K562 (cell line): ENCODE data around the gene THOP1. TPM values are rescaled to one million over a fixed set of nuclear protein-coding genes. Genes with fewer than 3 reads are reported as not detected.
A peak's percentile ranks its signal among the peaks of the same experiment; 100 is the strongest.

Source experiments
- ATF2 ChIP-seq: sonication (generic); formaldehyde crosslinking; IDR thresholded peaks from 2 replicates; pipeline ENCODE4 v1.8.1; 2022; ENCODE audit warnings: missing genetic modification reagents
- CBX3 ChIP-seq, 2 experiments: IDR thresholded peaks; 1 replicate in 1 of 2; 2 replicates in 1 of 2; pipeline ENCODE4 v1.6.1; 2012; ENCODE audit warnings: inconsistent platforms in 2 of 2, low read length in 2 of 2, borderline replicate concordance in 1 of 2, control low read depth in 1 of 2
- DACH1 ChIP-seq: fragments of 450-650 bp; IDR thresholded peaks from 2 replicates; pipeline ENCODE4 v1.6.1; 2018; ENCODE audit not compliant: partially characterized antibody
- EHMT2 ChIP-seq: fragments of 450-650 bp; IDR thresholded peaks from 2 replicates; pipeline ENCODE4 v1.6.1; 2018; ENCODE audit warnings: antibody characterized with exemption
- MEIS2 ChIP-seq: fragments of 450-650 bp; IDR thresholded peaks from 2 replicates; pipeline ENCODE4 v1.6.1; 2014; ENCODE audit warnings: mild to moderate bottlenecking; ENCODE audit not compliant: partially characterized antibody
- NBN ChIP-seq: fragments of 450-650 bp; IDR thresholded peaks from 2 replicates; pipeline ENCODE4 v1.6.1; 2016; ENCODE audit warnings: low read depth, mild to moderate bottlenecking
- ZNF146 ChIP-seq: IDR thresholded peaks from one replicate; pipeline ENCODE4 v1.6.1; 2018; ENCODE audit warnings: missing compliant biosample characterization; ENCODE audit not compliant: unreplicated experiment
- ZNF280B ChIP-seq: fragments of 250-450 bp; sonication (Bioruptor Pico); IDR thresholded peaks from 2 replicates; pipeline ENCODE4 v1.5.1; 2021; ENCODE audit warnings: mild to moderate bottlenecking
- polyA plus RNA-seq, 8 experiments: library from polyadenylated mRNA; depleted of rRNA in 4 of 8; stranded (reverse) in 5 of 8; unstranded in 3 of 8; fragments of >200 nt; fragmentation: Nextera tagmentation in 2 of 8; fragmentation: Illumina TruSeq in 1 of 8; extraction: Ambion mirVana in 2 of 8; extraction: Trizol in 1 of 8; gene quantifications; 2 replicates each; pipeline versions ENCODE4 v1.2.1 to v1.2.3, GENCODE V29; 2011 to 2014; ENCODE audit warnings: inconsistent platforms in 1 of 8, missing spikeins in 1 of 8
- total RNA-seq, 7 experiments: library from RNA; depleted of rRNA in 6 of 7; stranded (reverse); fragments of >200 nt in 6 of 7; fragmentation: Illumina TruSeq in 2 of 7; extraction: Trizol in 2 of 7; gene quantifications; 2 replicates each; pipeline versions ENCODE4 v1.2.1 to v1.2.3, GENCODE V29; 2011 to 2021; ENCODE audit warnings: low replicate concordance in 1 of 7
- TF ChIP-seq, protein P1 (sequence below), 2 experiments: fragments of 450-650 bp; formaldehyde crosslinking in 1 of 2; IDR thresholded peaks; 2 replicates each; pipeline versions ENCODE4 v1.4.0 to v1.6.1; 2014 to 2020; ENCODE audit warnings: mild to moderate bottlenecking in 2 of 2, borderline replicate concordance in 1 of 2, low read depth in 1 of 2
- TF ChIP-seq, protein P2 (sequence below): fragments of 200-800 bp; sonication (Bioruptor generic); IDR thresholded peaks from 2 replicates; pipeline ENCODE4 v1.6.1; 2017; ENCODE audit warnings: missing genetic modification characterization, missing compliant biosample characterization
- TF ChIP-seq, protein P3 (sequence below): fragments of 450-650 bp; formaldehyde crosslinking; IDR thresholded peaks from 2 replicates; pipeline ENCODE4 v1.4.0; 2020; ENCODE audit warnings: mild to moderate bottlenecking
- TF ChIP-seq, protein P4 (sequence below): fragments of 250-450 bp; sonication (Bioruptor Pico); IDR thresholded peaks from 2 replicates; pipeline ENCODE4 v1.8.0; 2022; ENCODE audit warnings: moderate library complexity, mild to moderate bottlenecking, inconsistent platforms

Gene THOP1
- total and polyA plus RNA-seq, 9 of the 15 experiments (the other 6 are each of a cell fraction or from before 2014, with no cell fraction given), result 1.3 to 255 (median 96.1) TPM

DNA sequence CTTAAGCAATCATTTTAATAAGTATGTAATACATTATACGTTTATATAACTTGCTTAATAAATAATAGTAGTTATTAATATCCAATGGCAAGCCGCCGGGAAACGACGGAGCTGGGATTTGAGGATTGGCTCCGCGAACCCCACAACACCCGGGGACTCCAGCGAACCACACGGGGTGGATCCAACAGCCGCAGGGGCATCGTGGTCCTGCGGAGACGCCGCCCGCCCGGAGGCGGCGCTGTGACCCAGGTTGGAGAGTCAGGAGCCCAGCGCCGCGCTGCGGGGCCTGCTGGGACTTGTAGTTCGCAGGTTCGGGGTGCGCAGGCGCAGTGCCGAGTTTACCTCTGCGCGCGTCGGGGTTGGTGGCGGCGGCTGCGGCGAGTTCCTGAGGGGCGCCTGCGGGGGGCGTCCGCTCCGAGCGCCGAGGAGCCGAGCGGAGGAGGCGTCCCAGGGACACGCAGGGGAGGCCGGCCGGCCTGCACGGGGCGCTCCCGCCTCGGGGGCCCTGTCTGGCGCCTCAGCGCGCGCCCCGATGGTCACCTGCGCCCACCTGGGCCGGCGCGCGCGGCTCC lies 34.3 kb downstream of the THOP1 start, which contains the start of gene ZNF554 (continued):
- TF ChIP-seq ATF2 (no peak), NBN (peak; percentile 27; the same call in 1 of the 2 replicates), ZNF280B (CRISPR knock-in tag) (no peak), ZNF146 (CRISPR knock-in tag) (no peak), MEIS2 (peak; percentile 84), EHMT2 (no peak), CBX3 (IDR thresholded peaks at IDR 0.05; ENCODE audit: borderline replicate concordance in 1 of 2, low read length in 2 of 2) (peak in 1 of 2 experiments; percentile 92; a peak in 1 of 3 replicates), DACH1 (peak; percentile 79)
- TF ChIP-seq, protein P1, sequence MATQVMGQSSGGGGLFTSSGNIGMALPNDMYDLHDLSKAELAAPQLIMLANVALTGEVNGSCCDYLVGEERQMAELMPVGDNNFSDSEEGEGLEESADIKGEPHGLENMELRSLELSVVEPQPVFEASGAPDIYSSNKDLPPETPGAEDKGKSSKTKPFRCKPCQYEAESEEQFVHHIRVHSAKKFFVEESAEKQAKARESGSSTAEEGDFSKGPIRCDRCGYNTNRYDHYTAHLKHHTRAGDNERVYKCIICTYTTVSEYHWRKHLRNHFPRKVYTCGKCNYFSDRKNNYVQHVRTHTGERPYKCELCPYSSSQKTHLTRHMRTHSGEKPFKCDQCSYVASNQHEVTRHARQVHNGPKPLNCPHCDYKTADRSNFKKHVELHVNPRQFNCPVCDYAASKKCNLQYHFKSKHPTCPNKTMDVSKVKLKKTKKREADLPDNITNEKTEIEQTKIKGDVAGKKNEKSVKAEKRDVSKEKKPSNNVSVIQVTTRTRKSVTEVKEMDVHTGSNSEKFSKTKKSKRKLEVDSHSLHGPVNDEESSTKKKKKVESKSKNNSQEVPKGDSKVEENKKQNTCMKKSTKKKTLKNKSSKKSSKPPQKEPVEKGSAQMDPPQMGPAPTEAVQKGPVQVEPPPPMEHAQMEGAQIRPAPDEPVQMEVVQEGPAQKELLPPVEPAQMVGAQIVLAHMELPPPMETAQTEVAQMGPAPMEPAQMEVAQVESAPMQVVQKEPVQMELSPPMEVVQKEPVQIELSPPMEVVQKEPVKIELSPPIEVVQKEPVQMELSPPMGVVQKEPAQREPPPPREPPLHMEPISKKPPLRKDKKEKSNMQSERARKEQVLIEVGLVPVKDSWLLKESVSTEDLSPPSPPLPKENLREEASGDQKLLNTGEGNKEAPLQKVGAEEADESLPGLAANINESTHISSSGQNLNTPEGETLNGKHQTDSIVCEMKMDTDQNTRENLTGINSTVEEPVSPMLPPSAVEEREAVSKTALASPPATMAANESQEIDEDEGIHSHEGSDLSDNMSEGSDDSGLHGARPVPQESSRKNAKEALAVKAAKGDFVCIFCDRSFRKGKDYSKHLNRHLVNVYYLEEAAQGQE (IDR thresholded peaks at IDR 0.05; ENCODE audit: borderline replicate concordance), result peak; percentile 25; the same call in 1 of the 2 replicates
- TF ChIP-seq, protein P1 (CRISPR knock-in tag; IDR thresholded peaks at IDR 0.05; ENCODE audit: low read depth), result peak; percentile 33; the same call in 1 of the 2 replicates
- TF ChIP-seq, protein P2, sequence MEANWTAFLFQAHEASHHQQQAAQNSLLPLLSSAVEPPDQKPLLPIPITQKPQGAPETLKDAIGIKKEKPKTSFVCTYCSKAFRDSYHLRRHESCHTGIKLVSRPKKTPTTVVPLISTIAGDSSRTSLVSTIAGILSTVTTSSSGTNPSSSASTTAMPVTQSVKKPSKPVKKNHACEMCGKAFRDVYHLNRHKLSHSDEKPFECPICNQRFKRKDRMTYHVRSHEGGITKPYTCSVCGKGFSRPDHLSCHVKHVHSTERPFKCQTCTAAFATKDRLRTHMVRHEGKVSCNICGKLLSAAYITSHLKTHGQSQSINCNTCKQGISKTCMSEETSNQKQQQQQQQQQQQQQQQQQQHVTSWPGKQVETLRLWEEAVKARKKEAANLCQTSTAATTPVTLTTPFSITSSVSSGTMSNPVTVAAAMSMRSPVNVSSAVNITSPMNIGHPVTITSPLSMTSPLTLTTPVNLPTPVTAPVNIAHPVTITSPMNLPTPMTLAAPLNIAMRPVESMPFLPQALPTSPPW (CRISPR knock-in tag), result peak; percentile 47; the same call in 1 of the 2 replicates
- TF ChIP-seq, protein P3, sequence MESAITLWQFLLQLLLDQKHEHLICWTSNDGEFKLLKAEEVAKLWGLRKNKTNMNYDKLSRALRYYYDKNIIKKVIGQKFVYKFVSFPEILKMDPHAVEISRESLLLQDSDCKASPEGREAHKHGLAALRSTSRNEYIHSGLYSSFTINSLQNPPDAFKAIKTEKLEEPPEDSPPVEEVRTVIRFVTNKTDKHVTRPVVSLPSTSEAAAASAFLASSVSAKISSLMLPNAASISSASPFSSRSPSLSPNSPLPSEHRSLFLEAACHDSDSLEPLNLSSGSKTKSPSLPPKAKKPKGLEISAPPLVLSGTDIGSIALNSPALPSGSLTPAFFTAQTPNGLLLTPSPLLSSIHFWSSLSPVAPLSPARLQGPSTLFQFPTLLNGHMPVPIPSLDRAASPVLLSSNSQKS (CRISPR knock-in tag), result no peak
- TF ChIP-seq, protein P4, sequence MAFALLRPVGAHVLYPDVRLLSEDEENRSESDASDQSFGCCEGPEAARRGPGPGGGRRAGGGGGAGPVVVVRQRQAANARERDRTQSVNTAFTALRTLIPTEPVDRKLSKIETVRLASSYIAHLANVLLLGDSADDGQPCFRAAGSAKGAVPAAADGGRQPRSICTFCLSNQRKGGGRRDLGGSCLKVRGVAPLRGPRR (CRISPR knock-in tag), result no peak
